HEK293 (cell line): ENCODE results near the gene MDP1.

Experiments used
- CTCF ChIA-PET: fragments of 350-600 bp; formaldehyde crosslinking; extraction: SDS; loops from one replicate; lab custom pipeline; 2021; ENCODE audit warnings: antibody characterized with exemption; lab: Yijun Ruan, JAX
- POLR2A ChIA-PET: fragments of 300-600 bp; formaldehyde crosslinking; extraction: SDS; loops from one replicate; lab custom pipeline; 2020; ENCODE audit warnings: antibody characterized with exemption, inconsistent platforms; lab: Yijun Ruan, JAX
- H3K27ac ChIP-seq: fragments of 200-500 bp; sonication (Bioruptor generic); 2 replicates; pipeline ENCODE4 v1.5.1; 2014; ENCODE audit warnings: low read depth, low read length, control low read depth, inconsistent platforms; ENCODE audit errors: extremely low read depth
- H3K36me3 ChIP-seq, 2 experiments: fragments of 200-500 bp in 1 of 2; sonication (Bioruptor generic) in 1 of 2; 1 replicate in 1 of 2; 2 replicates in 1 of 2; pipeline ENCODE4 v1.5.1; 2014 to 2017; ENCODE audit warnings: inconsistent platforms in 2 of 2, low read length in 2 of 2; ENCODE audit not compliant: control insufficient read depth in 2 of 2, insufficient read depth in 1 of 2
- H3K4me1 ChIP-seq: fragments of 200-500 bp; sonication (Bioruptor generic); 2 replicates; pipeline ENCODE4 v1.5.1; 2014; ENCODE audit warnings: mild to moderate bottlenecking, low read length, inconsistent platforms; ENCODE audit not compliant: control insufficient read depth, insufficient read depth
- H3K4me3 ChIP-seq: 2 replicates; pipeline ENCODE4 v1.5.1; 2011; ENCODE audit warnings: low read depth, mild to moderate bottlenecking, control low read depth, low read length, moderate library complexity
- H3K9me3 ChIP-seq: fragments of 200-500 bp; sonication (Bioruptor generic); 2 replicates; pipeline ENCODE4 v1.5.1; 2014; ENCODE audit warnings: low read depth, low read length, inconsistent platforms; ENCODE audit not compliant: control insufficient read depth, insufficient read depth
- GLI4 ChIP-seq: fragments of 450-650 bp; formaldehyde crosslinking; IDR thresholded peaks from 2 replicates; pipeline ENCODE4 v1.5.1; 2016; ENCODE audit warnings: missing biosample characterization, missing genetic modification characterization
- HOXA7 ChIP-seq: sonication (generic); formaldehyde crosslinking; IDR thresholded peaks from 2 replicates; pipeline ENCODE4 v1.8.1; 2022; ENCODE audit warnings: missing genetic modification reagents, borderline replicate concordance
- PRDM1 ChIP-seq: fragments of 450-650 bp; formaldehyde crosslinking; IDR thresholded peaks from 2 replicates; pipeline ENCODE4; 2016; ENCODE audit warnings: missing biosample characterization, missing genetic modification characterization
- PRDM2 ChIP-seq: fragments of 450-650 bp; formaldehyde crosslinking; IDR thresholded peaks from 2 replicates; pipeline ENCODE4 v1.5.1; 2016; ENCODE audit warnings: missing biosample characterization, missing genetic modification characterization, borderline replicate concordance
- ZBTB1 ChIP-seq: fragments of 450-650 bp; formaldehyde crosslinking; IDR thresholded peaks from 2 replicates; pipeline ENCODE4 v1.5.1; 2016; ENCODE audit warnings: missing biosample characterization, missing genetic modification characterization
- ZFP37 ChIP-seq: fragments of 450-650 bp; formaldehyde crosslinking; IDR thresholded peaks from 2 replicates; pipeline ENCODE4 v1.5.1; 2016; ENCODE audit warnings: missing biosample characterization, missing genetic modification characterization
- ZNF112 ChIP-seq: fragments of 450-650 bp; formaldehyde crosslinking; IDR thresholded peaks from 2 replicates; pipeline ENCODE4 v1.5.0; 2017; ENCODE audit warnings: missing biosample characterization, missing genetic modification characterization
- ZNF132 ChIP-seq: fragments of 450-650 bp; formaldehyde crosslinking; IDR thresholded peaks from 2 replicates; pipeline ENCODE4 v1.5.1; 2017; ENCODE audit warnings: missing biosample characterization, missing genetic modification characterization, borderline replicate concordance
- ZNF138 ChIP-seq: fragments of 450-650 bp; formaldehyde crosslinking; IDR thresholded peaks from 2 replicates; pipeline ENCODE4 v1.5.1; 2016; ENCODE audit warnings: missing biosample characterization, missing genetic modification characterization, borderline replicate concordance
- ZNF140 ChIP-seq: fragments of 450-650 bp; formaldehyde crosslinking; IDR thresholded peaks from 2 replicates; pipeline ENCODE4 v1.5.1; 2016; ENCODE audit warnings: missing biosample characterization, missing genetic modification characterization
- ZNF148 ChIP-seq: fragments of 450-650 bp; formaldehyde crosslinking; IDR thresholded peaks from 2 replicates; pipeline ENCODE4 v1.5.0; 2017; ENCODE audit warnings: missing biosample characterization, missing genetic modification characterization, borderline replicate concordance
- ZNF24 ChIP-seq: fragments of 450-650 bp; formaldehyde crosslinking; IDR thresholded peaks from 2 replicates; pipeline ENCODE4 v1.5.1; 2016; ENCODE audit warnings: missing biosample characterization, missing genetic modification characterization
- ZNF280D ChIP-seq: fragments of 450-650 bp; formaldehyde crosslinking; IDR thresholded peaks from 2 replicates; pipeline ENCODE4 v1.5.1; 2016; ENCODE audit warnings: missing biosample characterization, missing genetic modification characterization
- ZNF394 ChIP-seq: fragments of 450-650 bp; formaldehyde crosslinking; IDR thresholded peaks from 2 replicates; pipeline ENCODE4 v1.5.1; 2016; ENCODE audit warnings: missing biosample characterization, missing genetic modification characterization, mild to moderate bottlenecking, moderate library complexity, borderline replicate concordance
- ZNF621 ChIP-seq: fragments of 450-650 bp; formaldehyde crosslinking; IDR thresholded peaks from 2 replicates; pipeline ENCODE4 v1.5.1; 2017; ENCODE audit warnings: missing biosample characterization, missing genetic modification characterization
- ZNF670 ChIP-seq: fragments of 450-650 bp; formaldehyde crosslinking; IDR thresholded peaks from 2 replicates; pipeline ENCODE4 v1.5.1; 2016; ENCODE audit warnings: missing biosample characterization, missing genetic modification characterization, low read depth
- ZNF777 ChIP-seq: fragments of 450-650 bp; formaldehyde crosslinking; IDR thresholded peaks from 2 replicates; pipeline ENCODE4 v1.5.1; 2017; ENCODE audit warnings: missing biosample characterization, missing genetic modification characterization, borderline replicate concordance
- ZSCAN5A ChIP-seq: fragments of 450-650 bp; formaldehyde crosslinking; IDR thresholded peaks from 2 replicates; pipeline ENCODE4 v1.5.1; 2016; ENCODE audit warnings: missing biosample characterization, missing genetic modification characterization
- TF ChIP-seq, protein P1 (sequence below): fragments of 450-650 bp; formaldehyde crosslinking; IDR thresholded peaks from 2 replicates; pipeline ENCODE4 v1.5.1; 2016; ENCODE audit warnings: missing biosample characterization, missing genetic modification characterization

The MDP1 gene

GRCh38 chr14:24250354-24250753, 34.5 kb upstream of the MDP1 start:
- no peaks in the 10 kb centered on the region for H3K4me1 ChIP-seq
- no peaks in the 10 kb centered on the region for H3K9me3 ChIP-seq
- ChIA-PET POLR2A (interaction anchor here (1.0 kb wide), 1 partner anchor 49 kb away, joined by 3 read pairs; the partner anchor contains the start of genes DHRS1 and NOP9), CTCF (interaction anchor here (0.6 to 4.6 kb wide), 4 partner anchors 8 to 585 kb away, joined by 3 to 22 read pairs (median 4); partner anchors contain the start of gene TINF2)
- peaks cover 0 to 13% of the 10 kb centered on the region in 2 experiments; a peak in 2 of 3 replicates for H3K36me3 ChIP-seq
- H3K4me3 ChIP-seq = no peak overlapping the region
- no peak overlapping the region for H3K27ac ChIP-seq
- TF ChIP-seq ZNF148 (tag by site-specific recombination) (no peak), ZNF112 (tag by site-specific recombination) (no peak), ZNF394 (tag by site-specific recombination) (no peak), PRDM2 (tag by site-specific recombination) (no peak), ZNF138 (tag by site-specific recombination) (no peak), ZNF132 (no peak), ZNF777 (tag by site-specific recombination) (no peak), ZNF24 (tag by site-specific recombination) (no peak), HOXA7 (CRISPR knock-in tag) (no peak), ZNF670 (tag by site-specific recombination) (no peak)

DNA sequence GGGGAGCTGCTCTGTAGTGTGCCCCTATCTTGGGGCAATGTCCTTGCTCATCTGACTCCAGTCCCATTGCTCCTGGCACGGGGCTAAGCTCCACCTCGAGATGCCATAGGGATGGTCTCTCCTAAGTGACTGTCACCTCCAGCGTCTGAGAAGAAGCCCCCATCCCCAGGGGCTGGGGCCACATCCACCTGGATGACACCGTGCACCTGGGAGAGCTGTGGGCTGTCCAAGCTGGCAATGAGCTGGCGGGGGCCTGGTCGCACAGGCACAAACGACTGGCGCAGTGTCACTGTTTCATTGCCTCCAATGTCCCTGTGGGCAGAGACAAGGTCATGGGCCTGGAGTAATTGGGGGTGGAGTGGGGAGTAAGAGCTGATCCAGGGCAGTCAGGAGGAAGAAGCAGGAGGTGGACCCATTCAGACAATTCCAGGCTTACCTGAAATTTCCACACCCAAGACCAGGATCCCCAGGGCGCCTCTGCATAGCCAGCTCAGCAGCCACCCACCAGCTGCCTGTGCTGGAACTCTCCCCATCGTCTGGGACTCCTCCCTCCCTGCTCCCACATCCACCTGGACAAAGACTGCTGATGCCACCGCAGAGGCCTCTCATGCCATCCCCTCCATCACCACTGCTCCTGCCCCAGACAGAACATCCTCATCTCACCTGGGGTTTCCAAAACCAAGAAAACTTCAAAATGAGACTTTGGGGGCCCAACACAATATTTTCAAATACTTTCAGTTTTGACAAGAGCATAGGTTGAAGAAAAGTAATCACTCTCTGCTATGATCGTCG, 33.6 kb upstream of the MDP1 start:
- POLR2A ChIA-PET = interaction anchor here (1.1 kb wide), 1 partner anchor 22 kb away, joined by 3 read pairs; the partner anchor contains the start of gene RABGGTA
- TF ChIP-seq ZFP37 (tag by site-specific recombination) (no peak), ZSCAN5A (no peak), ZNF280D (no peak), PRDM1 (tag by site-specific recombination) (no peak), ZBTB1 (tag by site-specific recombination) (no peak), GLI4 (no peak), ZNF140 (tag by site-specific recombination) (no peak), ZNF621 (tag by site-specific recombination) (no peak)
- TF ChIP-seq, protein P1, sequence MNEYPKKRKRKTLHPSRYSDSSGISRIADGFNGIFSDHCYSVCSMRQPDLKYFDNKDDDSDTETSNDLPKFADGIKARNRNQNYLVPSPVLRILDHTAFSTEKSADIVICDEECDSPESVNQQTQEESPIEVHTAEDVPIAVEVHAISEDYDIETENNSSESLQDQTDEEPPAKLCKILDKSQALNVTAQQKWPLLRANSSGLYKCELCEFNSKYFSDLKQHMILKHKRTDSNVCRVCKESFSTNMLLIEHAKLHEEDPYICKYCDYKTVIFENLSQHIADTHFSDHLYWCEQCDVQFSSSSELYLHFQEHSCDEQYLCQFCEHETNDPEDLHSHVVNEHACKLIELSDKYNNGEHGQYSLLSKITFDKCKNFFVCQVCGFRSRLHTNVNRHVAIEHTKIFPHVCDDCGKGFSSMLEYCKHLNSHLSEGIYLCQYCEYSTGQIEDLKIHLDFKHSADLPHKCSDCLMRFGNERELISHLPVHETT (tag by site-specific recombination) = no peak

More for the DNA sequence above, 33.6 kb upstream of the MDP1 start:
- Histone ChIP-seq H3K4me3 (no peak overlapping the region), H3K36me3 (peaks cover 0 to 5% of the 10 kb centered on the region in 2 experiments; a peak in 2 of 3 replicates), H3K9me3 (no peaks in the 10 kb centered on the region), H3K27ac (no peak overlapping the region), H3K4me1 (no peaks in the 10 kb centered on the region)
- CTCF ChIA-PET = interaction anchor here (1.2 to 1.7 kb wide), 2 partner anchors 48 to 59 kb away, joined by 4 to 9 read pairs; partner anchors contain the start of gene CIDEB
